Loucy (cell line): ENCODE data around the gene AGBL4.

Experiments used
- CTCF ChIP-seq: fragments of 200-600 bp; sonication (generic); conservative IDR thresholded peaks from 2 replicates; pipeline ENCODE4 v1.5.1; 2014; ENCODE audit warnings: mild to moderate bottlenecking, antibody characterized with exemption, low read length
- EZH2phosphoT487 ChIP-seq: fragments of 200-600 bp; IDR thresholded peaks from 2 replicates; pipeline ENCODE4 v1.6.1; 2018; ENCODE audit warnings: antibody characterized with exemption, mild to moderate bottlenecking, moderate library complexity, borderline replicate concordance

DNA sequence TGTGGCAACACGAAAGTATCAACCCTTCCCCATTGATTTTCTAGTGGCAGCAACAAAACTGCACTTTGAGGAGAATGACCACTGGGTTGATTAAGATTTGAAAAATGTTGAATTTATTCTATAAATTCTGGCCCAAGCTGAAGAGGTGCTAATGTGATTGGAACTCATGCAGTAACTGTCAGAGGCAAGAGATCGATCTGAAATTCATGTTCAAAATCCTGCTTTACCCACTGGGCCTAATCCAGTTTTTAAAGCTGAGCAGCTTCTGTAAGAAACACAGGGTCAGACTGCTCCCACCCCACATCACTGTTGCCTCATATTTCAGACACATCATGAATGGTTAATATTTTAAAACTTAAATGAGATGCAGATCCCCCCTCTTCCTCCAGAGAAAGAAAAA lies 629.6 kb downstream of the AGBL4 start:
- no peak for TF ChIP-seq CTCF
- no peak for TF ChIP-seq EZH2phosphoT487
